ENCODE measurements around the gene TRIL.

TRIL gene

DNA sequence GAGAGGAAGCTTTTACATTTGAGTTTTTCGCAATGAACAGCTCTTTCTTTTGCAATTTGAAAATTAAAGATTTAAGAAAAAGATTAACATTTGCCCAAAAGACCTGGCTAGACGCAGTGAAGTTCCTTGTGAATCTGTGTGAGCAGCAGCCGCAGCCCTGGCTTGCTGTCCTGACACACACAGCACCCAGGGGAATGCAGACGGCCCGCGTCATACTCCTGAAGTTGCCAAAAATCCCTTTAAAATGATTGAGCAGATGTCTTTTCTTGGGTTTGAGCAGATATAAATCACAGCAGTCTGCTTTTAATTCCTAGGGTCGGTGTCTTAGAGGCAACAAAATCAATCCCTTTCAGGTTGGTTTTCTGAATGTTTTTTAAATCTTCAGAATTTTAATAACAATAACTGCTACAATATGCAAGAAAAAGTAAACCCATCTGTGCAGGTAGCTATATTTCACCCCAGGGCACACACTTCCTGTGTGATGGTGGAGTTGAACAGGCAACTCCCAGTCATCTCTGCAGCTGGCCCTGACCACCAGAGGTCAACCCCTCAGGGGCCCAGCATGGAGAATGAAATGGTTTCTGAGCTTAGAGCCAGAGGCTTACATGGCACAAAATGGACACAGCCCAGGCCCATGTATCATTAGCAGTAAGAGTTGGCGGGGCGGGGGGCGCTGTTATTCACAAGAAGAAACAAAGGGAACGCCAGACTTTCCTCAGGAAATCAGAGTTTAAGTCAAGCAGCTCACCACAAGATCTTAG, 32.2 kb upstream of the TRIL start:
- Histone ChIP-seq H3K27ac (ENCODE audit: low read depth, low read length) (no peak overlapping the region), H3K4me3 (ENCODE audit: low read length) (no peak overlapping the region), H3K4me1 (ENCODE audit: control insufficient read depth, insufficient read depth, low read length) (no peaks in the 10 kb centered on the region), H3K36me3 (ENCODE audit: control insufficient read depth, insufficient read depth, low read length) (no peaks in the 10 kb centered on the region), H3K9ac (ENCODE audit: low read length) (no peak overlapping the region), H3K27me3 (ENCODE audit: control insufficient read depth, insufficient read depth, low read length) (no peaks in the 10 kb centered on the region)

DNA sequence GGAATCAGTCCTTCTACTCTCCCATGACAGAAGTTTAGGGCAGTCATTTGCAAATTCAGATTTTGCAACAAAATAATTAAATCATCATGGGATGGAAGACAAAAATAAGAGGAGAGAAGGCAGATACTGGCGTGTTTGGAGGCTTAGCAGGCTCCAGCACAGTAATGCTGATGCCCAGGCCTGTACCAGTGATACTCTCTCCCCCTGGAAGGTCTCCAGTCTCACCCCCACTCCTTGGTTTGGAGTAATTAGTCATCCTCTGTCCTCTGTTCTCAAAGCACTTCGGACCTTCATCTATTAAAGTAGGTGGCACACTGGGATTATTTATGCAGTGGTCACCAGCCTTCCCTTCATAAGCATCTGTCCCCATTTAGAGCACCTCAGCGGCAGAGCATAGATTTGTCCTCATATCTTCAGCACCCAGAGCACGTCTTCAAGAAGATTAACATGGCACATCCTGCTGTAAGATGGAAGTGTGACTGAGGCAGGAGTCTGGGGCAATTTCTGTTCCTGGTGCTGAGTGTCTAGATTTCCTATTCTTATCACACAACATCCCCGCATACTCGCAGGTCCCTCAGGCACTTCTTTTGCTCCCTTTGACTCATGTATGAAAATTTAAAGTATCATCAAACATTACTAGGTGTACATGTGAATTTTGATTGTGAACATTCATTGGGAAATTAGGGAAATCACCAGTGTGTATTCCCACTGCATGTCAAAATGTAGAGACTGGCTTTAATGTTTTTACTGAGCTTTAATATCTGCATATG, 31.3 kb upstream of the TRIL start:
- no peak overlapping the region for H3K9ac ChIP-seq (ENCODE audit: low read length)
- no peaks in the 10 kb centered on the region for H3K4me1 ChIP-seq (ENCODE audit: control insufficient read depth, insufficient read depth, low read length)
- no peak overlapping the region for H3K4me3 ChIP-seq (ENCODE audit: low read length)
- H3K27me3 ChIP-seq (ENCODE audit: control insufficient read depth, insufficient read depth, low read length): no peaks in the 10 kb centered on the region
- no peak overlapping the region for H3K27ac ChIP-seq (ENCODE audit: low read depth, low read length)
- H3K36me3 ChIP-seq (ENCODE audit: control insufficient read depth, insufficient read depth, low read length): no peaks in the 10 kb centered on the region

DNA sequence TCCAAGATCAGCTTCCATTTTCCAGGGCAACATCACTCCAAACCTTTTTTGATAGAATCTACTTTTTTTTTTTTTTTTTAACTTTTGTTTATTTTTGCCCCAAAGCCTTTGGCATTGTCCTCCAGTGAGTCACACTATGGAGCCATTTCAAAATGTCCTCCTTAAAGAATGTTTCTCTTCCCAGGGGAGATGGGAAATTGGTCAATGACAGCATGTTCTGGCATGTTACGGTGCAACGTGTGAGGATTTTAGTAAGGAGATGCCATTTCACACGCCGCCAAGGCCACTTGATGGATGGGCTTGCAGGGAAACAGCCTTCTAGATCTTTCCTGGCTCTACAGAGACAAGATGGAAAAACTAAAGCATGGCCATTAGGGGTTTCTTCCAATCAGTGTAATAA, 30.7 kb upstream of the TRIL start:
- H3K9ac ChIP-seq (ENCODE audit: low read length): no peak overlapping the region
- H3K4me3 ChIP-seq (ENCODE audit: low read length): no peak overlapping the region
- H3K4me1 ChIP-seq (ENCODE audit: control insufficient read depth, insufficient read depth, low read length): no peaks in the 10 kb centered on the region
- H3K36me3 ChIP-seq (ENCODE audit: control insufficient read depth, insufficient read depth, low read length): no peaks in the 10 kb centered on the region
- H3K27ac ChIP-seq (ENCODE audit: low read depth, low read length): no peak overlapping the region
- no peaks in the 10 kb centered on the region for H3K27me3 ChIP-seq (ENCODE audit: control insufficient read depth, insufficient read depth, low read length)

DNA sequence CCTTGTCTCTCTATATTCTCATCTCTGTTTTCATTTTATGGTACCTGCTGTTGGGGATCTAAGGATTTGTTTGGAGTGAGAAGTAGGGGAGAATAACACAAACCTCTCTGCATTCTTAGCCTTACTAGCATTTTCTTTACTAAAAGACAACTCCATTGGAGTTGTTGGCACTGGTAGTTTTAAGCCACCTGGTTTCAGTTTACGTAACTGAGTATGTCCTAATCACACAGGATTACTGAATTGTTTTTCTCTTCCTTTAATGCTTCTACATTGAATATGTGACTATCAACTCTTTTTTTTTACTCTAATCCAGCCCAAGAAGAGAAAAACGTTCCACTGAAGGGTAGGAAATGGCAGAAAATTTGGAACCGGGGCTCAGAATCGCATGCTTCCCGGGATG, 30.0 kb upstream of the TRIL start:
- Histone ChIP-seq H3K36me3 (ENCODE audit: control insufficient read depth, insufficient read depth, low read length) (no peaks in the 10 kb centered on the region), H3K27me3 (ENCODE audit: control insufficient read depth, insufficient read depth, low read length) (no peaks in the 10 kb centered on the region), H3K4me1 (ENCODE audit: control insufficient read depth, insufficient read depth, low read length) (no peaks in the 10 kb centered on the region), H3K9ac (ENCODE audit: low read length) (no peak overlapping the region), H3K4me3 (ENCODE audit: low read length) (no peak overlapping the region), H3K27ac (ENCODE audit: low read depth, low read length) (no peak overlapping the region)

DNA sequence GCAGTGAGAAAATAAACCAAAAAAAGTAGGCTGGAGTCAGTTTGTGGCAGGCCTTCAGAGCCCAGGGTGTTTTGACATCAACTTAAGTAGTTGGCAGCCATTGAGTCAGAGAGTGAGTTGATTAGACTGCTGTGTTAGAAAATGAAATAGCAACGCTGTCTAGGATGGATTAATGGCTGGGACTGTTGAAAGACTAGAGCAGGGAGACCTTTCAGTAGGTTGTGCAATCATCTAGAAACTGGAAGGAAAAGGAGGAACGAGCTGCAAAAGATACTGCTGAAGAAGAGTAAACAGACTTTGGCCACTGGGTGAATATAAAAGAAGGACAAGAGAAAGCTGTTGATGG, 28.6 kb upstream of the TRIL start:
- no peaks in the 10 kb centered on the region for H3K4me1 ChIP-seq (ENCODE audit: control insufficient read depth, insufficient read depth, low read length)
- no peaks in the 10 kb centered on the region for H3K27me3 ChIP-seq (ENCODE audit: control insufficient read depth, insufficient read depth, low read length)
- no peak overlapping the region for H3K27ac ChIP-seq (ENCODE audit: low read depth, low read length)
- no peak overlapping the region for H3K9ac ChIP-seq (ENCODE audit: low read length)
- no peak overlapping the region for H3K4me3 ChIP-seq (ENCODE audit: low read length)
- H3K36me3 ChIP-seq (ENCODE audit: control insufficient read depth, insufficient read depth, low read length): no peaks in the 10 kb centered on the region

DNA sequence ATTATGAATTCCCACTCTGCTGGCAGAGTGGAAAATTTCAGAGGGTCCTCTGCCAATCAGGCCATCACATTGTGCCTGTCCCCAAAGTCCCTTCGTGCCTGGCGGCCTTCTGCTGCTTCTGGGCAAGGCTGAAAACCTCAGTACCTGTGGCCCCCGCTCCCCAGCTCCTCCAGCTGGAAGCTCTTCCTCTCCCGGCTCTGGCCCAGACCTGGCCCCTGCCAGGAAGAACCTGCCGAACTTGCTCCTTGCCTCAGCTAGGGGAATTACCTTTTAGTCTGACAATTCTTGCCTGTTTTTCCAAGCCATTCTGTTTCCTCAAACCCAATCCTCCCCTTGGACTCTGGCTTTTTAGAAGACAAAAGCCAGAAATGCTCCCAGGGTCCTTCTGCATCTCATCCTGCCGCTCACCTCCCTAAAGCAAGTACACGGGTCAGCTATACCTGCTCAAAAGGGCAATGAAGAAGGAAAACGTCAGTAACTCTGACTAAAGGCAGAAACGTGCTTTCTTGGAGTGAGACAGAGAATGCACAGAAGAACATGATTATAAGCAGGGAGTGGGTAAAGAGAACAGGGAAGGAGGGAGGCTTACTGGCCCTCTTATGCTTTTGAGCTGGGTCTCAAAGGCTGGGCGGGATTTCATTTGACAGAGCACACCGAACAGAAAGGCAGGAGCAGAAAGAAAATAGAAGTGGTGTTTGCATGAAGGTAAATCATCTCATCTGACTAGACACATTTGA, 28.1 kb upstream of the TRIL start:
- no peaks in the 10 kb centered on the region for H3K27me3 ChIP-seq (ENCODE audit: control insufficient read depth, insufficient read depth, low read length)
- no peak overlapping the region for H3K27ac ChIP-seq (ENCODE audit: low read depth, low read length)
- H3K4me3 ChIP-seq (ENCODE audit: low read length): no peak overlapping the region
- no peaks in the 10 kb centered on the region for H3K4me1 ChIP-seq (ENCODE audit: control insufficient read depth, insufficient read depth, low read length)
- H3K9ac ChIP-seq (ENCODE audit: low read length): no peak overlapping the region
- no peaks in the 10 kb centered on the region for H3K36me3 ChIP-seq (ENCODE audit: control insufficient read depth, insufficient read depth, low read length)

DNA sequence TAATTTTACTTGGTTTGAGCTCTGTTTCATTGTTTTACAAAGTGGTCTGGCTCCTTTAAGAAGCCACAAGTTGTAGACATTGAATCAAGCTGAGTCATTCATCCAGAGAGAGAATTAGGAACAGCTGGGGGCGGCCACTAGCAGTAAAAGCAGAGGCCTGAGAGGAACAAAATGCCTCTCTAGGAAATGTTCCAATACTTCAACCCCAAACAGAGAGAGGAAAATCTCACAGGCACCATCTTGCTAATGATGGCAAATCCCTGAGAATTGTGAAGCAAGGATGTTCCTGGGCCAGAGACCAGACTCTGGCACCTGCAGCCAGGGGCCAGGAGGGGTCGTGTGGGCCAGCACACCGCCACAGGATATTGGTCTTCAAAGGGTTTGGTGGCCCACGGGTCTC, 26.5 kb upstream of the TRIL start:
- H3K27ac ChIP-seq (ENCODE audit: low read depth, low read length): no peak overlapping the region
- H3K27me3 ChIP-seq (ENCODE audit: control insufficient read depth, insufficient read depth, low read length): no peaks in the 10 kb centered on the region
- no peaks in the 10 kb centered on the region for H3K4me1 ChIP-seq (ENCODE audit: control insufficient read depth, insufficient read depth, low read length)
- no peak overlapping the region for H3K4me3 ChIP-seq (ENCODE audit: low read length)
- H3K36me3 ChIP-seq (ENCODE audit: control insufficient read depth, insufficient read depth, low read length): no peaks in the 10 kb centered on the region
- no peak overlapping the region for H3K9ac ChIP-seq (ENCODE audit: low read length)

DNA sequence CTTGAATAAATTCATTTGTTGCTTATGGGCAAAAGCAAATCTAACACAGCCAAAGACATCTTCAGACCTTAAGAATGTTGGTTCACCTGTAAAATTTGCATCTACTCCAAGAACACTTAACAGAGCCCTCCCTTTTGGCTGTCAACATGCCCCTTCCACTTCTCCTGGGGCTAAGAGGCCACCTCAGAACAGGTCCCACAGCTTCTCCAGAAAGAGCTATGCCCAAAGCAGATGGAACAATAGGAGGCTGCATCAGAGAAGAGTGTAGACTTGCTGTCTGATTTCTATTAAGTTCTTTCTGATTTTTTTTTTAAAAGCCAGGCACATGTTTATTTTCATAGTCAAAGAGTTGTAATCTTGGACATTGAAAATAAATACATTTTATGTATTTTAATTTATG, 26.1 kb upstream of the TRIL start:
- no peak overlapping the region for H3K27ac ChIP-seq (ENCODE audit: low read depth, low read length)
- no peaks in the 10 kb centered on the region for H3K4me1 ChIP-seq (ENCODE audit: control insufficient read depth, insufficient read depth, low read length)
- no peak overlapping the region for H3K9ac ChIP-seq (ENCODE audit: low read length)
- no peaks in the 10 kb centered on the region for H3K27me3 ChIP-seq (ENCODE audit: control insufficient read depth, insufficient read depth, low read length)
- no peaks in the 10 kb centered on the region for H3K36me3 ChIP-seq (ENCODE audit: control insufficient read depth, insufficient read depth, low read length)
- H3K4me3 ChIP-seq (ENCODE audit: low read length): no peak overlapping the region

DNA sequence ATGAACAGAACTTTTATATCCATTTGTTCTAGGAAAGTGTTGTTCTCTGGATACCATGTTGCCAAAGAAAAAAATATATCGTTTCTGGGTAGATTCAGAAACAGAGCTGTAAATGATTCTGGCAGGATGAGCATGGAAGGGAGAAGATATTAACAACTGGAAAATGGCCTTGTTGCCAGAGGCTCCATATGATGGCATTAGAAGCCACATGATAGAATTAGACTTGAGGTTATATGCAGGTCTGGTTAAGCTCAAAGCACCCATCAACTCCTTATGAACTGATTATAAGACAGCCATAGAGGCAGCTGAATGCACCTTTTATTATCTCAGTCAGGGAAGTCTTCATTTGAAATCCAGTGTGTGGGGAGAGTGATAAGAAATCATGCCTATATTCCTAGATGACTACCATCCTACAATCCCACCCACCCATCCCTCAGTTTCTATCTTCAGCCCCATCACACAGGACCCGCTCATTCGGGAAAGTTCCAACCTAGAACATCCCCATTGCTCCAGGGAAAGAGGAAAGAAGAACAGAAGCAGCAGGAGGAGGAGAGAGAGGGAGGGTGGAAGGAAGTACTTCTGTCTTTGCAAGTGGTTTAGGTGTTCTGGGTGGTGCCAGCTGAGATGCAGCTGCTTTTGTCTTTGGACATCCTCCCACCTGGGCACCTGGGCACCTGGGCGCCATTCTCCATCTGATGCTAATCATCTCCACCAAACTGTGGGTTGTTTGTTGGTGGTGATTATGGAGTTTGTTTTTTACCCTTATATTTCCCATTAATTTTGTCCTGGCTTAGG, 25.5 kb upstream of the TRIL start:
- Histone ChIP-seq H3K4me3 (ENCODE audit: low read length) (no peak overlapping the region), H3K27me3 (ENCODE audit: control insufficient read depth, insufficient read depth, low read length) (no peaks in the 10 kb centered on the region), H3K9ac (ENCODE audit: low read length) (no peak overlapping the region), H3K4me1 (ENCODE audit: control insufficient read depth, insufficient read depth, low read length) (no peaks in the 10 kb centered on the region), H3K36me3 (ENCODE audit: control insufficient read depth, insufficient read depth, low read length) (no peaks in the 10 kb centered on the region), H3K27ac (ENCODE audit: low read depth, low read length) (no peak overlapping the region)

DNA sequence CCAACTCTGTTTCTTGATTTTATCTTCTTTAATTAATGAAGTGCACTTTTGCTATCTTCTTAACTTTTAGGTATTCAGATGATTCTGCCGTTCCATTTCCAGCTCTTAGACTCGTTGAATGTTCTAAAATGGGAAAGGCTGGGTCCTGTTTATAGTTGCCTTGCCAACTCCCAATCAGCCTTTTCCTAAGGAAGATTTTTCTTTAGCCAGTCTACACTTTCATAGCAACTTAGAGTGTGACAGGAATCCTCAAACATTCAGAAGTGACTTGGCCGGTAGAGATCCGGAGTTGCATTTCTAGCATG, 23.0 kb upstream of the TRIL start:
- H3K27ac ChIP-seq (ENCODE audit: low read depth, low read length): no peak overlapping the region
- H3K4me3 ChIP-seq (ENCODE audit: low read length): no peak overlapping the region
- no peak overlapping the region for H3K9ac ChIP-seq (ENCODE audit: low read length)
- no peaks in the 10 kb centered on the region for H3K4me1 ChIP-seq (ENCODE audit: control insufficient read depth, insufficient read depth, low read length)
- H3K27me3 ChIP-seq (ENCODE audit: control insufficient read depth, insufficient read depth, low read length): no peaks in the 10 kb centered on the region
- no peaks in the 10 kb centered on the region for H3K36me3 ChIP-seq (ENCODE audit: control insufficient read depth, insufficient read depth, low read length)

DNA sequence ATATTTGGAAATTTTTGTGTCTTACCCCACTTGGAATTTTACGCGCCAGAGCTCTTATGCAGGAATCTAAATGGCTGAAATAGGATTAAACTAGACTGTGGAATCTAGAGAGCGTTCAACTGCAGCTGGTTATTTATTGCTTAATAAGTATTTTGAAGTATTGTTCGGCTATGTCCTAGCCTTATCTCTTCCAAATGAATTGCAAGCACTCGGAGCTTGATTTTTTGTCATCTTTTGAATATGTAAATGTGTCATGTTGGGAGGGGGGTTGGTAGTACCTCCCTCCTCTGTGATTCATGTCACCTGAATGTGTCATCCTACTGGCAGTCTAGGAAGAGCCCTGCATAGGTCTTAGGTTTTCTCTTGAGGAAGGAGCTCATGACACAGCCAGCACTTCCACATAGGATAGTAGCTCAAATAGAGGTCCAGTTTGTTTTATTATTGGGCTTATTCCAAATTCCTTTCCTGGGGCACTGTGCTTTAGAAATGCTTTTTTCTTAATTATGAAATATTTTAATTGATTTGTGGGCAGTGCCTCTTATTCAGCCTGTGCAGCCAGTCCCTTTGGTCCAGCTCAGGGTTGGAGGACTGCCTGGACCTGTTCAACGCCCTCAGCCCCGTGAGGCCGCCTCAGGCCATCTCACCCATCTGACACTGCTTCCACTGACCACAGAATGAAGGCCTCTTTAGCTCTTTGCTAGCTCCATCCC, 22.5 kb upstream of the TRIL start:
- Histone ChIP-seq H3K36me3 (ENCODE audit: control insufficient read depth, insufficient read depth, low read length) (no peaks in the 10 kb centered on the region), H3K27ac (ENCODE audit: low read depth, low read length) (no peak overlapping the region), H3K27me3 (ENCODE audit: control insufficient read depth, insufficient read depth, low read length) (no peaks in the 10 kb centered on the region), H3K9ac (ENCODE audit: low read length) (no peak overlapping the region), H3K4me3 (ENCODE audit: low read length) (no peak overlapping the region), H3K4me1 (ENCODE audit: control insufficient read depth, insufficient read depth, low read length) (no peaks in the 10 kb centered on the region)

DNA sequence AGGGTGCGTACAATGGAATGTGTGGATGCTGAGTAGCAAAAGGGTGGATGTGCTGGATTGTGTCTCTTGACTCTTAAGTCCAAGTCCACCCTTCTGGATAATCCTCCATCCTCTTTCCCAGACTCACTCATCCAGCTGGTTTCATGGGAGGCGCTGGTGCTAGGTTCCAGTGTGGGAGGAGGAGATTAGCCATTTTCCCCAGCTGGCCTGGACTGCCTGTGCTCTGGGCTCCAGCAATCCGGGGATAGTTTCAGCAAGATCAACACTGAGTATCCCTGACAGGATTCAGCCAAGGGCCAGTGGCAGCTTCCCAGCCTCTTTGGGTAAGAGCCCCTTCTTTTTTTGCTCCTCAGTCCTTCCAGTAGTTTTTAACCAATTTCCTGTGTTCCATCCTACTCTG, 21.6 kb upstream of the TRIL start:
- Histone ChIP-seq H3K36me3 (ENCODE audit: control insufficient read depth, insufficient read depth, low read length) (no peaks in the 10 kb centered on the region), H3K9ac (ENCODE audit: low read length) (no peak overlapping the region), H3K4me3 (ENCODE audit: low read length) (no peak overlapping the region), H3K27me3 (ENCODE audit: control insufficient read depth, insufficient read depth, low read length) (no peaks in the 10 kb centered on the region), H3K27ac (ENCODE audit: low read depth, low read length) (no peak overlapping the region), H3K4me1 (ENCODE audit: control insufficient read depth, insufficient read depth, low read length) (no peaks in the 10 kb centered on the region)
